LNCaP clone FGC (cell line): Measurements from ENCODE around the gene TAF13.

Experiments used
- DNase-seq: peaks from one replicate; pipeline ENCODE4 v3.0.0-alpha.2; 2011; ENCODE audit warnings: low read depth
- H3K4me3 ChIP-seq: 2 replicates; pipeline ENCODE4 v1.5.1; 2011; ENCODE audit warnings: mild to moderate bottlenecking, low read depth, low read length, control low read depth
- CTCF ChIP-seq: IDR thresholded peaks from 2 replicates; pipeline ENCODE4 v1.5.1; 2012; ENCODE audit warnings: mild to moderate bottlenecking; ENCODE audit not compliant: control insufficient read depth, insufficient read depth; ENCODE audit errors: extremely low read depth

TAF13 gene

GRCh38 chr1:109113590-109114341 is 38.0 kb upstream of the TAF13 start, which contains the start of gene ELAPOR1:
Gene ELAPOR1 (plus strand): TSS chr1:109114115. CDS start chr1:109114184, 69 bp downstream.
- DNase-seq, result no peak
- peak within 1 kb of the TSS; percentile 10; the same call in 1 of the 2 replicates for H3K4me3 ChIP-seq
- no peak for TF ChIP-seq CTCF

GRCh38 chr1:109112652-109113285 is 37.0 kb upstream of the TAF13 start:
- H3K4me3 ChIP-seq, result no peak overlapping the region
- TF ChIP-seq CTCF, result peak; percentile 85
- DNase-seq, result peak; percentile 51

- no peak overlapping the region for H3K4me3 ChIP-seq
- no peak for DNase-seq
- peak; percentile 58 for TF ChIP-seq CTCF
These were observed 36.4 kb upstream of the TAF13 start for GRCh38 chr1:109112056-109112651.

GRCh38 chr1:109111386-109112055 is 35.7 kb upstream of the TAF13 start:
- no peak for TF ChIP-seq CTCF
- no peak for DNase-seq
- H3K4me3 ChIP-seq, result no peak overlapping the region

GRCh38 chr1:109109906-109110305 is 34.1 kb upstream of the TAF13 start:
- no peak for DNase-seq
- TF ChIP-seq CTCF, result no peak
- H3K4me3 ChIP-seq, result no peak overlapping the region

GRCh38 chr1:109107785-109108184 is 32.0 kb upstream of the TAF13 start:
- no peak for DNase-seq
- no peak overlapping the region for H3K4me3 ChIP-seq
- TF ChIP-seq CTCF, result no peak
